GM23338 (cell line): Measurements from ENCODE around the gene SLC6A12. TPM values are rescaled to one million over a fixed set of nuclear protein-coding genes. Genes with fewer than 3 reads are reported as not detected.

Experiments used
- ATAC-seq: fragments of 200-7000 bp; cut with Tn5 transposase; 3 replicates; pipeline ENCODE4 v1.9.1; 2020
- DNase-seq: peaks from one replicate; pipeline ENCODE4 v3.0.0-alpha.2; 2015; ENCODE audit warnings: low spot score
- H2AFZ ChIP-seq: fragments of 200-600 bp; sonication (generic); 2 replicates; pipeline ENCODE4 v1.8.0; 2016; ENCODE audit warnings: antibody characterized with exemption, mild to moderate bottlenecking, moderate library complexity
- H3F3A ChIP-seq: fragments of 200-600 bp; sonication (generic); replicated peaks from 2 replicates; pipeline ENCODE4 v1.8.0; 2017; ENCODE audit warnings: antibody characterized with exemption, mixed run types, low read depth
- H3K27ac ChIP-seq: fragments of 200-600 bp; sonication (generic); 2 replicates; pipeline ENCODE4 v1.6.1; 2016; ENCODE audit warnings: low read depth
- H3K27me3 ChIP-seq: fragments of 200-600 bp; sonication (generic); 2 replicates; pipeline ENCODE4 v1.8.0; 2016; ENCODE audit warnings: mild to moderate bottlenecking, mixed run types, moderate library complexity; ENCODE audit not compliant: insufficient read depth
- H3K36me3 ChIP-seq: fragments of 200-600 bp; sonication (generic); 2 replicates; pipeline ENCODE4 v1.8.0; 2016; ENCODE audit warnings: mild to moderate bottlenecking; ENCODE audit not compliant: insufficient read depth
- H3K4me1 ChIP-seq: fragments of 200-600 bp; sonication (generic); 2 replicates; pipeline ENCODE4 v1.8.0; 2016; ENCODE audit warnings: mild to moderate bottlenecking, moderate library complexity; ENCODE audit not compliant: insufficient read depth
- H3K4me2 ChIP-seq: fragments of 200-600 bp; sonication (generic); 2 replicates; pipeline ENCODE4 v1.7.1; 2017; ENCODE audit warnings: mixed run types
- H3K4me3 ChIP-seq: fragments of 200-600 bp; sonication (generic); 2 replicates; pipeline ENCODE4 v1.6.1; 2016; ENCODE audit warnings: mixed run types
- H3K79me2 ChIP-seq: fragments of 200-600 bp; sonication (generic); replicated peaks from 2 replicates; pipeline ENCODE4 v1.8.0; 2017; ENCODE audit warnings: mild to moderate bottlenecking; ENCODE audit not compliant: insufficient read depth
- H3K9me2 ChIP-seq: fragments of 200-600 bp; sonication (generic); 2 replicates; pipeline ENCODE4 v1.8.0; 2017; ENCODE audit not compliant: insufficient read depth
- H4K20me1 ChIP-seq: fragments of 200-600 bp; sonication (generic); replicated peaks from 2 replicates; pipeline ENCODE4 v1.8.0; 2017; ENCODE audit warnings: mild to moderate bottlenecking; ENCODE audit not compliant: insufficient read depth
- H3K27ac Mint-ChIP-seq: 2 replicates; pipeline ENCODE4 v1.8.0; 2020; ENCODE audit warnings: inconsistent platforms, mild to moderate bottlenecking, moderate library complexity, mixed read lengths
- H3K27me3 Mint-ChIP-seq: 3 replicates; pipeline ENCODE4 v1.8.0; 2022; ENCODE audit warnings: low read depth, mild to moderate bottlenecking, moderate library complexity, mixed read lengths, inconsistent platforms; ENCODE audit not compliant: insufficient read depth, poor library complexity
- H3K36me3 Mint-ChIP-seq: 3 replicates; pipeline ENCODE4 v1.8.0; 2021; ENCODE audit warnings: low read depth, mild to moderate bottlenecking, inconsistent platforms, moderate library complexity, mixed read lengths
- H3K4me1 Mint-ChIP-seq: 3 replicates; pipeline ENCODE4 v1.8.0; 2020; ENCODE audit warnings: mild to moderate bottlenecking, inconsistent platforms, mixed read lengths
- H3K4me3 Mint-ChIP-seq: 3 replicates; pipeline ENCODE4 v1.8.0; 2021; ENCODE audit warnings: moderate library complexity, mild to moderate bottlenecking, inconsistent platforms, mixed read lengths
- H3K9me3 Mint-ChIP-seq: 3 replicates; pipeline ENCODE4 v1.8.0; 2020; ENCODE audit warnings: moderate library complexity, mild to moderate bottlenecking, inconsistent platforms, mixed read lengths
- CREB1 ChIP-seq: fragments of 250-450 bp; sonication (Bioruptor Pico); IDR thresholded peaks from 2 replicates; pipeline ENCODE4 v1.5.0; 2020; ENCODE audit warnings: low read depth, mild to moderate bottlenecking, moderate library complexity
- EZH2 ChIP-seq: fragments of 200-600 bp; sonication (generic); IDR thresholded peaks from one replicate; pipeline ENCODE4 v1.8.0; 2017; ENCODE audit warnings: antibody characterized with exemption, mild to moderate bottlenecking, low read depth; ENCODE audit not compliant: unreplicated experiment
- EZH2phosphoT487 ChIP-seq: fragments of 200-600 bp; sonication (generic); IDR thresholded peaks from one replicate; pipeline ENCODE4 v1.8.1; 2018; ENCODE audit warnings: antibody characterized with exemption; ENCODE audit not compliant: unreplicated experiment
- NANOG ChIP-seq: IDR thresholded peaks from 2 replicates; pipeline ENCODE4 v1.6.1; 2016; ENCODE audit warnings: antibody characterized with exemption, borderline replicate concordance
- POLR2AphosphoS5 ChIP-seq: IDR thresholded peaks from 2 replicates; pipeline ENCODE4 v1.6.1; 2016; ENCODE audit warnings: antibody characterized with exemption, low read depth
- STAT1 ChIP-seq: IDR thresholded peaks from one replicate; pipeline ENCODE4 v1.6.1; 2016; ENCODE audit warnings: antibody characterized with exemption; ENCODE audit not compliant: unreplicated experiment
- ZNF114 ChIP-seq: fragments of 250-450 bp; sonication (Bioruptor Pico); IDR thresholded peaks from 2 replicates; pipeline ENCODE4 v1.5.0; 2020; ENCODE audit warnings: mild to moderate bottlenecking, moderate library complexity
- ZNF331 ChIP-seq: fragments of 250-450 bp; sonication (Bioruptor Pico); IDR thresholded peaks from 2 replicates; pipeline ENCODE4 v1.5.0; 2020; ENCODE audit warnings: low read depth, mild to moderate bottlenecking, moderate library complexity
- polyA plus RNA-seq: library from polyadenylated mRNA; unstranded; fragments of >200 nt; fragmentation: Nextera tagmentation; extraction: Ambion mirVana; gene quantifications from 2 replicates; pipeline ENCODE4 v1.2.1, GENCODE V29; 2016
- total RNA-seq: library from RNA; depleted of rRNA; stranded (reverse); fragments of >200 nt; shearing (Covaris generic); gene quantifications from 2 replicates; pipeline ENCODE4 v1.2.3, GENCODE V29; 2014
- TF ChIP-seq, protein P1 (sequence below): IDR thresholded peaks from 2 replicates; pipeline ENCODE4 v1.6.1; 2016; ENCODE audit warnings: antibody characterized with exemption
- TF ChIP-seq, protein P2 (sequence below): IDR thresholded peaks from one replicate; pipeline ENCODE4 v1.6.1; 2018; ENCODE audit warnings: antibody characterized with exemption; ENCODE audit not compliant: unreplicated experiment
- TF ChIP-seq, protein P3 (sequence below): fragments of 250-450 bp; sonication (Bioruptor Pico); IDR thresholded peaks from 2 replicates; pipeline ENCODE4 v1.5.0; 2020; ENCODE audit warnings: mild to moderate bottlenecking, moderate library complexity

Gene SLC6A12
- total and polyA plus RNA-seq, 2 experiments from 2014 or later = 0.56 TPM; not detected in 1

DNA sequence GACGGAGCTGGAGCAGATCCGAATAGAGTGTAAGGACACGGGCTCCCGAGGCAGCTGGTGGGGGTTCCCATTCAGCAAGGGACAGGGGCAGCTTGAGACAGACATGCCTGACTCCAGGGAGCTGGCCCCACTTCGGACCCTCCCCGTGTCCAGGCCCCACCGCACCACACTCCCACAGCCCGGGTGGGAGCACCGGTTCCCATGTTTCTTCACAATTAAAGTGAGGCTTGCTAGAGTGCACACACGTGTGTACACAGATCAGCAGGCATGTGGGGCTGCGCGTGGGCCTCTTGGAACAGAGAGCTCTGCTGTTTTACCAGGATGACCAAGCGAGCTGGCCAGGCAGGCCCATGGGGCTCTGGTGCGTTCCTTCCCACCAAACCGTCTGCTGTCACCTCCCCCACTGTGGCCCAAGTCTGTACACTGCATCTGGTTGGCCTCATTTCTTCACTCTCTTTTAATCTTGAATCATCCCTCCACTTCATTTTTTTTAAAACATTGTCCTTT lies 48.0 kb downstream of the SLC6A12 start:
- H2AFZ ChIP-seq = no peak overlapping the region
- H3K9me3 Mint-ChIP-seq = peaks cover 3% of the 10 kb centered on the region; the same call in 1 of the 3 replicates
- H3K4me3 Mint-ChIP-seq = no peak overlapping the region
- TF ChIP-seq, protein P1, sequence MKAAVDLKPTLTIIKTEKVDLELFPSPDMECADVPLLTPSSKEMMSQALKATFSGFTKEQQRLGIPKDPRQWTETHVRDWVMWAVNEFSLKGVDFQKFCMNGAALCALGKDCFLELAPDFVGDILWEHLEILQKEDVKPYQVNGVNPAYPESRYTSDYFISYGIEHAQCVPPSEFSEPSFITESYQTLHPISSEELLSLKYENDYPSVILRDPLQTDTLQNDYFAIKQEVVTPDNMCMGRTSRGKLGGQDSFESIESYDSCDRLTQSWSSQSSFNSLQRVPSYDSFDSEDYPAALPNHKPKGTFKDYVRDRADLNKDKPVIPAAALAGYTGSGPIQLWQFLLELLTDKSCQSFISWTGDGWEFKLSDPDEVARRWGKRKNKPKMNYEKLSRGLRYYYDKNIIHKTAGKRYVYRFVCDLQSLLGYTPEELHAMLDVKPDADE = no peak
- no peak for TF ChIP-seq ZNF331 (CRISPR knock-in tag)
- TF ChIP-seq, protein P2, sequence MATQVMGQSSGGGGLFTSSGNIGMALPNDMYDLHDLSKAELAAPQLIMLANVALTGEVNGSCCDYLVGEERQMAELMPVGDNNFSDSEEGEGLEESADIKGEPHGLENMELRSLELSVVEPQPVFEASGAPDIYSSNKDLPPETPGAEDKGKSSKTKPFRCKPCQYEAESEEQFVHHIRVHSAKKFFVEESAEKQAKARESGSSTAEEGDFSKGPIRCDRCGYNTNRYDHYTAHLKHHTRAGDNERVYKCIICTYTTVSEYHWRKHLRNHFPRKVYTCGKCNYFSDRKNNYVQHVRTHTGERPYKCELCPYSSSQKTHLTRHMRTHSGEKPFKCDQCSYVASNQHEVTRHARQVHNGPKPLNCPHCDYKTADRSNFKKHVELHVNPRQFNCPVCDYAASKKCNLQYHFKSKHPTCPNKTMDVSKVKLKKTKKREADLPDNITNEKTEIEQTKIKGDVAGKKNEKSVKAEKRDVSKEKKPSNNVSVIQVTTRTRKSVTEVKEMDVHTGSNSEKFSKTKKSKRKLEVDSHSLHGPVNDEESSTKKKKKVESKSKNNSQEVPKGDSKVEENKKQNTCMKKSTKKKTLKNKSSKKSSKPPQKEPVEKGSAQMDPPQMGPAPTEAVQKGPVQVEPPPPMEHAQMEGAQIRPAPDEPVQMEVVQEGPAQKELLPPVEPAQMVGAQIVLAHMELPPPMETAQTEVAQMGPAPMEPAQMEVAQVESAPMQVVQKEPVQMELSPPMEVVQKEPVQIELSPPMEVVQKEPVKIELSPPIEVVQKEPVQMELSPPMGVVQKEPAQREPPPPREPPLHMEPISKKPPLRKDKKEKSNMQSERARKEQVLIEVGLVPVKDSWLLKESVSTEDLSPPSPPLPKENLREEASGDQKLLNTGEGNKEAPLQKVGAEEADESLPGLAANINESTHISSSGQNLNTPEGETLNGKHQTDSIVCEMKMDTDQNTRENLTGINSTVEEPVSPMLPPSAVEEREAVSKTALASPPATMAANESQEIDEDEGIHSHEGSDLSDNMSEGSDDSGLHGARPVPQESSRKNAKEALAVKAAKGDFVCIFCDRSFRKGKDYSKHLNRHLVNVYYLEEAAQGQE = no peak
- TF ChIP-seq, protein P3, sequence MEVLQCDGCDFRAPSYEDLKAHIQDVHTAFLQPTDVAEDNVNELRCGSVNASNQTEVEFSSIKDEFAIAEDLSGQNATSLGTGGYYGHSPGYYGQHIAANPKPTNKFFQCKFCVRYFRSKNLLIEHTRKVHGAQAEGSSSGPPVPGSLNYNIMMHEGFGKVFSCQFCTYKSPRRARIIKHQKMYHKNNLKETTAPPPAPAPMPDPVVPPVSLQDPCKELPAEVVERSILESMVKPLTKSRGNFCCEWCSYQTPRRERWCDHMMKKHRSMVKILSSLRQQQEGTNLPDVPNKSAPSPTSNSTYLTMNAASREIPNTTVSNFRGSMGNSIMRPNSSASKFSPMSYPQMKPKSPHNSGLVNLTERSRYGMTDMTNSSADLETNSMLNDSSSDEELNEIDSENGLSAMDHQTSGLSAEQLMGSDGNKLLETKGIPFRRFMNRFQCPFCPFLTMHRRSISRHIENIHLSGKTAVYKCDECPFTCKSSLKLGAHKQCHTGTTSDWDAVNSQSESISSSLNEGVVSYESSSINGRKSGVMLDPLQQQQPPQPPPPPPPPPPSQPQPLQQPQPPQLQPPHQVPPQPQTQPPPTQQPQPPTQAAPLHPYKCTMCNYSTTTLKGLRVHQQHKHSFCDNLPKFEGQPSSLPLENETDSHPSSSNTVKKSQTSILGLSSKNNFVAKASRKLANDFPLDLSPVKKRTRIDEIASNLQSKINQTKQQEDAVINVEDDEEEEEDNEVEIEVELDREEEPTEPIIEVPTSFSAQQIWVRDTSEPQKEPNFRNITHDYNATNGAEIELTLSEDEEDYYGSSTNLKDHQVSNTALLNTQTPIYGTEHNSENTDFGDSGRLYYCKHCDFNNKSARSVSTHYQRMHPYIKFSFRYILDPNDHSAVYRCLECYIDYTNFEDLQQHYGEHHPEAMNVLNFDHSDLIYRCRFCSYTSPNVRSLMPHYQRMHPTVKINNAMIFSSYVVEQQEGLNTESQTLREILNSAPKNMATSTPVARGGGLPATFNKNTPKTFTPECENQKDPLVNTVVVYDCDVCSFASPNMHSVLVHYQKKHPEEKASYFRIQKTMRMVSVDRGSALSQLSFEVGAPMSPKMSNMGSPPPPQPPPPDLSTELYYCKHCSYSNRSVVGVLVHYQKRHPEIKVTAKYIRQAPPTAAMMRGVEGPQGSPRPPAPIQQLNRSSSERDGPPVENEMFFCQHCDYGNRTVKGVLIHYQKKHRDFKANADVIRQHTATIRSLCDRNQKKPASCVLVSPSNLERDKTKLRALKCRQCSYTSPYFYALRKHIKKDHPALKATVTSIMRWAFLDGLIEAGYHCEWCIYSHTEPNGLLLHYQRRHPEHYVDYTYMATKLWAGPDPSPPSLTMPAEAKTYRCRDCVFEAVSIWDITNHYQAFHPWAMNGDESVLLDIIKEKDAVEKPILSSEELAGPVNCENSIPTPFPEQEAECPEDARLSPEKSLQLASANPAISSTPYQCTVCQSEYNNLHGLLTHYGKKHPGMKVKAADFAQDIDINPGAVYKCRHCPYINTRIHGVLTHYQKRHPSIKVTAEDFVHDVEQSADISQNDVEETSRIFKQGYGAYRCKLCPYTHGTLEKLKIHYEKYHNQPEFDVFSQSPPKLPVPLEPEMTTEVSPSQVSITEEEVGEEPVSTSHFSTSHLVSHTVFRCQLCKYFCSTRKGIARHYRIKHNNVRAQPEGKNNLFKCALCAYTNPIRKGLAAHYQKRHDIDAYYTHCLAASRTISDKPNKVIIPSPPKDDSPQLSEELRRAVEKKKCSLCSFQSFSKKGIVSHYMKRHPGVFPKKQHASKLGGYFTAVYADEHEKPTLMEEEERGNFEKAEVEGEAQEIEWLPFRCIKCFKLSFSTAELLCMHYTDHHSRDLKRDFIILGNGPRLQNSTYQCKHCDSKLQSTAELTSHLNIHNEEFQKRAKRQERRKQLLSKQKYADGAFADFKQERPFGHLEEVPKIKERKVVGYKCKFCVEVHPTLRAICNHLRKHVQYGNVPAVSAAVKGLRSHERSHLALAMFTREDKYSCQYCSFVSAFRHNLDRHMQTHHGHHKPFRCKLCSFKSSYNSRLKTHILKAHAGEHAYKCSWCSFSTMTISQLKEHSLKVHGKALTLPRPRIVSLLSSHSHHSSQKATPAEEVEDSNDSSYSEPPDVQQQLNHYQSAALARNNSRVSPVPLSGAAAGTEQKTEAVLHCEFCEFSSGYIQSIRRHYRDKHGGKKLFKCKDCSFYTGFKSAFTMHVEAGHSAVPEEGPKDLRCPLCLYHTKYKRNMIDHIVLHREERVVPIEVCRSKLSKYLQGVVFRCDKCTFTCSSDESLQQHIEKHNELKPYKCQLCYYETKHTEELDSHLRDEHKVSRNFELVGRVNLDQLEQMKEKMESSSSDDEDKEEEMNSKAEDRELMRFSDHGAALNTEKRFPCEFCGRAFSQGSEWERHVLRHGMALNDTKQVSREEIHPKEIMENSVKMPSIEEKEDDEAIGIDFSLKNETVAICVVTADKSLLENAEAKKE (CRISPR knock-in tag) = no peak
- TF ChIP-seq EZH2phosphoT487 = no peak
- TF ChIP-seq NANOG = no peak
- TF ChIP-seq CREB1 (CRISPR knock-in tag) = no peak
- no peak for TF ChIP-seq ZNF114 (CRISPR knock-in tag)
- no peak for TF ChIP-seq POLR2AphosphoS5
- TF ChIP-seq EZH2 = no peak
- TF ChIP-seq STAT1 = no peak
- H3K4me3 ChIP-seq = no peak overlapping the region
- H3K4me1 ChIP-seq = peaks cover 14% of the 10 kb centered on the region; the same call in 1 of the 2 replicates
- H3K4me1 Mint-ChIP-seq = peaks cover 50% of the 10 kb centered on the region
- H3K27me3 Mint-ChIP-seq = peaks cover 20% of the 10 kb centered on the region
- no peaks in the 10 kb centered on the region for H3K9me2 ChIP-seq
- no peak overlapping the region for H3K27ac Mint-ChIP-seq
- H3K79me2 ChIP-seq = no peaks in the 10 kb centered on the region
- H3K4me2 ChIP-seq = no peak overlapping the region
- no peaks in the 10 kb centered on the region for H3F3A ChIP-seq
- H3K36me3 Mint-ChIP-seq = no peaks in the 10 kb centered on the region; the same call in 2 of the 3 replicates
- DNase-seq = no peak
- no peaks in the 10 kb centered on the region; the same call in 1 of the 2 replicates for H4K20me1 ChIP-seq
- ATAC-seq = no peak
- H3K36me3 ChIP-seq = no peaks in the 10 kb centered on the region
- H3K27me3 ChIP-seq = no peaks in the 10 kb centered on the region
- H3K27ac ChIP-seq = no peak overlapping the region
